Mesodermal cell (in vitro differentiated cells): Measurements from ENCODE around the gene SLC16A11.
"Not testable (repeated sequence)": the region's sequence is repeated elsewhere in the genome, so short reads cannot be mapped to it uniquely, and the experiment has no call there.

Experiments used
- H3K27ac ChIP-seq: 2 replicates; pipeline ENCODE4 v1.7.0; 2013; ENCODE audit warnings: mild to moderate bottlenecking, low read depth, low read length, moderate library complexity; ENCODE audit not compliant: severe bottlenecking
- H3K36me3 ChIP-seq: 2 replicates; pipeline ENCODE4 v1.7.1; 2013; ENCODE audit warnings: mild to moderate bottlenecking, low read length, moderate library complexity; ENCODE audit not compliant: control insufficient read depth, insufficient read depth
- H3K4me1 ChIP-seq: one replicate; pipeline ENCODE4 v1.7.1; 2013; ENCODE audit warnings: mild to moderate bottlenecking, low read length; ENCODE audit not compliant: insufficient read depth, control insufficient read depth, poor library complexity, severe bottlenecking
- H3K4me3 ChIP-seq: 2 replicates; pipeline ENCODE4 v1.7.0; 2013; ENCODE audit warnings: low read length, control low read depth, mild to moderate bottlenecking; ENCODE audit not compliant: insufficient read depth, poor library complexity, severe bottlenecking; ENCODE audit errors: extremely low read depth
- H3K9me3 ChIP-seq: 2 replicates; pipeline ENCODE4 v1.7.1; 2013; ENCODE audit warnings: mild to moderate bottlenecking, low read length, moderate library complexity; ENCODE audit not compliant: control insufficient read depth
- WGBS, 2 experiments: methylation state at CpG; one replicate each; pipeline ENCODE4 v1.1.5; 2013; ENCODE audit warnings: missing lambda C conversion rate in 2 of 2; ENCODE audit not compliant: insufficient coverage in 2 of 2; 5-methylcytosine and 5-hydroxymethylcytosine counted together

SLC16A11 gene

DNA sequence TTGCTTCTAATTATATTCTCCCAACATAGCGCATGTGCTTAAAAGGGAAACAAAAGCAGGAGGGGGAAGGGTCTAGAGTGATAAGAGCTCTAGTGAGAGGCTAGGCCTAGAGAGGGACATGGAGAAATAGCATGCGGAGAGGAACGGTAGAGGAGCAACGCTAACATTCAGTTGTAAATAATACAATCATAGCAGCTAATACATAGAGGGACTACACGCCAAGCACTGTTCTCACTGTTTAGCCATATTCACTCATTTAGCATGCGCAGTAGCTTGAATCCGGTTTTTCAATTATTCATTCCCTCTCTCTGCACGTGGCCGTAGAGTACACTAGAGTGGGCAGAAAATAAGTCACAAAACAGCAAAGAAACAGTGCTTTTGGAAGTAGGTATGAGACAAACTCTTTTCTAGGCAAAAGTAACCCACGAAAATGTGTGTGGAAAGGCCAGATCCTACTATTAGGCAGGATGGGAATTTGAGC, 49.7 kb downstream of the SLC16A11 start:
- Histone ChIP-seq H3K4me3 (no peak overlapping the region), H3K9me3 (no peaks in the 10 kb centered on the region), H3K27ac (no peak overlapping the region), H3K4me1 (peaks cover 12% of the 10 kb centered on the region), H3K36me3 (peaks cover 14% of the 10 kb centered on the region)
- 87 to 95% methylated on average over 5 to 7 of the region's 10 CpGs for WGBS, 2 experiments

DNA sequence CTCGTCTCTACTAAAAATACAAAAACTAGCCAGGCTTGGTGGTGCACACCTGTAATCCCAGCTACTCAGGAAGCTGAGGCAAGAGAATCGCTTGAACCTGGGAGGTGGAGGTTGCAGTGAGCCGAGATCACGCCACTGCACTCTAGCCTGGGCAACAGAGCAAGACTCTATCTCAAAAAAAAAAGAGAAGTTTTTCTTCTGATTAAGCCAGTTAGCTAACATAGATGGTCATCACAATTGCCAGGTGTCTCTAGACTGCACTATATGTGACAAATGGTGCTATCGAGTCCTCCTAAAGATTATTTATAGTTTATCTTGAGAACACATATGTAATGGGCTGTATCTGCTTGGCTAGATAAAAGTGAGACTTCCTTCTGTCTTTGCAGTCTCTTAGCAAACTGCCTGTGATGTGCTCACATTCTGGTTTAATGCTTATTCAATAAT, 50.3 kb downstream of the SLC16A11 start:
- peaks cover 12% of the 10 kb centered on the region for H3K4me1 ChIP-seq
- H3K27ac ChIP-seq, H3K36me3 ChIP-seq, H3K4me3 ChIP-seq, H3K9me3 ChIP-seq: not testable (repeated sequence)
- WGBS, 2 experiments: 87 to 100% methylated on average over 3 to 4 of the region's 5 CpGs
